Brain pericyte (primary cell): Measurements from ENCODE around the gene TMCC2.

Source experiments
- DNase-seq: peaks from one replicate; pipeline ENCODE4 v3.0.0-alpha.2; 2012; ENCODE audit warnings: low read depth, low spot score

The TMCC2 gene

GRCh38 chr1:205260948-205261732 is 33.4 kb downstream of the TMCC2 start:
- DNase-seq, result no peak

DNA sequence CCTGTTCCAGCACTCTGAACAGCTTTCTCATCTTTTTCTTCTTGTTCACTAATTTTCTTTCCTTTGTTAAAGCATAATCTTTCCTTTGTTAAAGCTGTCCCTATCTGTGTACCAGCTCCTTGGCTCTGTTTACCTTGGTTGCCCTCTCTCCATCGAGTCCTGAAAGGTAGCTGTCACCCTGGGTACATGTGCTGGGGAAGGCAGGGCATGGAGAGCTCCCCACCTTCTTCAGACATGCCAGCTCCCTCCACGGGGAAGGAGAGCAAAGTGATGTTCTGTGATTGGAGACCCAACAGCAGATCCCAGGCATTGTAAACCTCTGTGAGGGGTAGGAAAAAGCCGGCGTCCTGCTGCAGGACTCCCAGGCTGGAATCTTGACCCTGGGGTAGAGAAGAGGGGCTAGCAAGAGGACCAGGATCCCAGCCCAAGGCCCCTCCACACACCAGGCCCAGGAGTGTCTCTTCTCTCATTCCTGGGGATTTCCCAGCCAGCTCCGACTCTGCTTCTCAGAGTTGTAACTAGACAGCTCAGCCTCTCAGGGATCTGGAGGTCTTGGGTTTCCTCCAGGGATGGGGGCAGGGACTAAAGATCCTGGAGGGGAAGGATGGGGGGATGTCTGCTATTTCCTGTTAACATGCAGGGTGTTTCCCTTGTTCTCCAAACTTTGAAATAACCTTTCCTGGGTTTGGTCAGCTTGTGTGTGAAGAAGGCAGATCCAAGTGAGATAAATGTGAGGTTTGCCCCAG is 34.4 kb downstream of the TMCC2 start:
- DNase-seq, result no peak

- DNase-seq, result no peak
Measured at GRCh38 chr1:205262731-205263171, 35.0 kb downstream of the TMCC2 start.

DNA sequence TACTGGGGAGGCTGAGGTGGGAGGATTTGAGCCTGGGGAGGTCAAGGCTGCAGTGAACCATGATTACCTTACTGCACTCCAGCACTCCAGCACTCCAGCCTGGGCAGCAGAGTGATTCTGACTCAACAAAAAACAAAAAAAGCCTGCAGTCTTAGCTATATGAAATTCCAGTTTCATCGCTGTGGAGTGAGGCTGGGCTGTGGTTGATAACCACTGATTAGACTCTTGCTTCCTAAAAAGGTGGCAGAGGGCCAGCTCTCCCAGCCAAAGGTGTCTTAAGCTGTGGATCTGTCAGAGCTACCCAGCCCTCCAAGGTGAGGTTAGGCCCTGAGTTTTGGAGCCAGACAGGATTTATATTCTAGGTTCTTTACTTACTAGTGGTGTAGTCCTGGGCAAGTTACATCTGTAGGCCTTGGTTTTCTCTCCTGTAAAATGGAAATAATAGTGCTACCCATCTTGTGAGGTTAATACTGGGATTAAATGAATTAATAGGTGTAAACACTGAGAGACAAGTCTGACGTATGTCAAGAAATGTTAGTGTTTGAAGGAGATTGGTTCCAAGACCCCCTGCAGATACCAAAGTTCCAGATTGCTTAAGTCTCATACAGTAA is 35.9 kb downstream of the TMCC2 start:
- no peak for DNase-seq

GRCh38 chr1:205266611-205267305 is 39.0 kb downstream of the TMCC2 start:
- DNase-seq, result no peak

GRCh38 chr1:205267306-205267902 is 39.7 kb downstream of the TMCC2 start:
- no peak for DNase-seq

DNA sequence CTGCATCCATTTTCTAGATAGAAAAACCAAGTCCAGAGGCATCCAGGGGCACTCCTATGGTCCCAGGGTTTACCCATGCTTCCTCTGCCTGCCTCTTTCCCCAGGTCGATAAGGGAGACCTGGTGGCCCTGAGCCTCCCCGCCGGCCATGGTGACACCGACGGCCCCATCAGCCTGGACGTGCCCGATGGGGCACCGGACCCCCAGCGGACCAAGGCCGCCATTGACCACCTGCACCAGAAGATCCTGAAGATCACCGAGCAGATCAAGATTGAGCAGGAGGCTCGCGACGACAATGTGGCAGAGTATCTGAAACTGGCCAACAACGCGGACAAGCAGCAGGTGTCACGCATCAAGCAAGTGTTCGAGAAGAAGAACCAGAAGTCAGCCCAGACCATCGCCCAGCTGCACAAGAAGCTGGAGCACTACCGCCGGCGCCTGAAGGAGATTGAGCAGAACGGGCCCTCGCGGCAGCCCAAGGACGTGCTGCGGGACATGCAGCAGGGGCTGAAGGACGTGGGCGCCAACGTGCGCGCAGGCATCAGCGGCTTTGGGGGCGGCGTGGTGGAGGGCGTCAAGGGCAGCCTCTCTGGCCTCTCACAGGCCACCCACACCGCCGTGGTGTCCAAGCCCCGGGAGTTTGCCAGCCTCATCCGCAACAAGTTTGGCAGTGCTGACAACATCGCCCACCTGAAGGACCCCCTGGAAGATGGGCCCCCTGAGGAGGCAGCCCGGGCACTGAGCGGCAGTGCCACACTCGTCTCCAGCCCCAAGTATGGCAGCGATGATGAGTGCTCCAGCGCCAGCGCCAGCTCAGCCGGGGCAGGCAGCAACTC is 41.3 kb downstream of the TMCC2 start:
- no peak for DNase-seq

DNA sequence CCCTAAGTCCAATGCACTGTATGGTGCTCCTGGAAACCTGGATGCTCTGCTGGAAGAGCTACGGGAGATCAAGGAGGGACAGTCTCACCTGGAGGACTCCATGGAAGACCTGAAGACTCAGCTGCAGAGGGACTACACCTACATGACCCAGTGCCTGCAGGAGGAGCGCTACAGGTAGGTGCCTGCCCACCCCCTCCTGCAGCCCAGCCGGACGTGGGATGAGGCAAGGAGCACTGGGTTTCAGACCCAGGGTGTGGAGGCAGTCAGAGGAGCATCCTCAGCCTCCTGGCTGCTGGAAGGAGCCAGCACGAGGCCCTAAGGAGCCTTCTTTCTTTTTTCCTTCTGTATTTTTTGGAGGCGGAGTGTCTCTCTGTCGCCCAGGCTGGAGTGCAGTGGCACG is 42.0 kb downstream of the TMCC2 start:
- DNase-seq, result no peak

GRCh38 chr1:205270271-205270670 is 42.5 kb downstream of the TMCC2 start:
- DNase-seq, result no peak

DNA sequence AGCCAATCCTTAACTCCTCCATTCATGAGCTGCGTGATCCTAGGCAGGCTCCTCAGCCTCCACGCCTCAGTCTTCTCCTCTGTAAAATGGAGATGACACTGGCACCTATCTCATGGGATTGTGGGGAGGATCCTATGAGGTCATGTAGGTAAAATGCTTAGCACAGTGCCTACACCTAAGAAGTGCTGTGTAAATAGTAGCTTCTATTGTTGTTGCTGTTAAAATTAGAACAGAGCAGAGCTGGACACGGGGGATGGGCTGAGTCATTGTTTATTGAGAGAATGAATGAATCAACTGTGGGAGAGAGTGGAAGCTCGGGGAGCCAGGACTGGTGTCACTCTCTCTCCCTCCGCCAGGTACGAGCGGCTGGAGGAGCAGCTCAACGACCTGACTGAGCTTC is 43.0 kb downstream of the TMCC2 start:
- no peak for DNase-seq

- no peak for DNase-seq
Measured at GRCh38 chr1:205271277-205271676, 43.5 kb downstream of the TMCC2 start.

GRCh38 chr1:205271745-205272144 is 44.0 kb downstream of the TMCC2 start:
- DNase-seq, result no peak

DNA sequence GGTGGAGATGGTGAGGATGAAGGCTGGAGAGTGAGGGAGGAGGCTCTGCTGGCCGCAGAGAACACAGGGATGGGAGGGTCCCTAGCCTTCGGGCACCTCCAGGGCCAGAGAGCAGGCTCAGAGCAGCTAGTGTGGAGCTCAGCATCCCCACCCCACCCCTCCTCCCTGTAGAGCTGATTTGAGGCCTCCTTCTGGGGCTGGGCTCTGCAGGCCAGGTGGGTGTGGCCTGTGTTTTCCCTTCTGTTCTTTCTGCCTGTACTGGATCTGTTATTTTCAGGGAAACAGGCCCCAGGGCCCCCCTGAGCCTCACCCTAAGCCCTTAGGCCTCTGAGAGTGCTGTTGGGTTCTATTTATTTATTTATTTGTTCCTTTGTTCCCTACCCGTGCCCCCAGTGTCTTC is 44.8 kb downstream of the TMCC2 start:
- no peak for DNase-seq

- no peak for DNase-seq
Measured at GRCh38 chr1:205273551-205273982, 45.8 kb downstream of the TMCC2 start.

GRCh38 chr1:205274041-205274691 is 46.4 kb downstream of the TMCC2 start:
- DNase-seq, result no peak

GRCh38 chr1:205275133-205275532 is 47.4 kb downstream of the TMCC2 start:
- DNase-seq, result no peak

- no peak for DNase-seq
Measured at GRCh38 chr1:205275916-205276688, 48.4 kb downstream of the TMCC2 start.

DNA sequence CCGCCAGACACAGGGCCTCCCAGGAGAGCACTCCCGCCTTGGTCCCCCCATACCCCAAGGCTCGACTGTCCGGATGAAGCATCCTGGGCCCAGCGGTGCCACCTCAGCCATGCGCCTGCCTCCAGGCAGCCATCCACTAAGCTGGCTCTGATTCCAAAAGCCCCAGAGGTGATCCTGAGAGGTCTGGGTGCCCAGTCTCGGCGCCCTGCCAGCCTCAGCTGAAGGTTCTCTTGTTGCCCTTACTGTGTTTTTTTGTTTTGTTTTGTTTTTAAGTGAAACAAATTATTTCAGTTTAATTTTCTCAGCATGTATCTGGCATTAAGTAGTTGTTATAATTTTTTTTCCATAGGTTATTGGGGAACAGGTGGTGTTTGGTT is 48.9 kb downstream of the TMCC2 start:
- no peak for DNase-seq

DNA sequence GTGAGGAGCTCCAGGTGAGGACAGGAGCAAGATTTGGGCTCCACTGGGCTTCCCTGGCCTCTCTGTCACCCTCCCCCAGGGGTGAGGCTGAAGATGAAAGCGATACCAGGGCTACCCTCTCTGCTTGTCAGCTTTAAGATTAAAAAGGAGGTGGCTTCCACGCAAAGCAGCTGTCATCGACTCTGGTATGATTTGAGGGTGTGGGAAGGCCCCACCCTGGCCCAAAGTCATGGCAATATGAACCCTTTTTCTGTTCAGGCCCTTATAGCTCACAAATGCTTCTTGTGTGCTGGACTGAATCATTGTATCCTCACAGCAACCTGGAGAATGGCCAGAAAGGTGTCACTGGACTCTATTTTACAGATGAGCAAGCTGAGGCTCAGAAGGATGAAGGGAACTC is 52.2 kb downstream of the TMCC2 start:
- no peak for DNase-seq
